ENCODE measurements around the gene TPK1.

DNA sequence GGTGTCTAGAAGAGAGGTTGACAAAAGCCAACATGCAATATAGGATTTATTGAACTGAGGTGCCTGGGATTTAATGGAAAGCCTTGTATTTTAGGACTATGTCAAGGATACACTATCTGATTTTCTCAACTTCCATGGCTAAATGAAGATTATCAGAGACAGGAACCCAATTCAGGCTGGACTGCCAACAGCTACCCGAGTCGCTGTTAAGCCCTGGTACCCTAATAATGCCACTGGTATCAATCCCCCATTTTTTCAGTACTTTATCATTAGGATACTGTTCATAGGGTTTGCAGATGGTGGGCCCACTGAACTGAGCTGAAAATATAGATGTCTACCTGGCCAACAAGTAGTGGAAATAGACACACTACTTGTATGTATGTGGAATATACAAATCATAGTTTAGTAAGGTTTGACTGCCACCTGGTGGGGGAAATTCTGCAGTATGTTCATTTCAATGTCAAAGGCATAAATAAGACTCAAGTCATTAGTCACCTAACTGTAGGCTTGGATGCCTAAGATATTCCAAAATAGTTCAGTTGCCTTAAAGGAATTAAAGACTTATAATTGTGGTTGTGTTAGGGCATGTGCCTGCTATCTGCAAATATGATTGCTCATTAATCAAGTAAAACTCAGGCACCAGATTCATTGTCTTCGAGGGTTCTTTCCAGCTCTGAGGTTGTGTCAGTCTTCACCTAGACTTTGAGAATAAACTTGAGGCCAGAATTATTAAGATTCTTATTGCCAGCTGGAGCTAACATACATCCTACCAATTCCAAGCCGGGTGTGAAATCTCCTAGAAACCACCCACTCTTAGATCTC is 398.3 kb downstream of the TPK1 start:
- TF ChIP-seq POLR2AphosphoS5 (IDR thresholded peaks at IDR 0.05; ENCODE audit: low read depth, low read length), result no peak
- no peak for TF ChIP-seq TAF1 (IDR thresholded peaks at IDR 0.05; ENCODE audit: borderline replicate concordance, low read depth, low read length)
- no peak for TF ChIP-seq POLR2A (IDR thresholded peaks at IDR 0.05; ENCODE audit: low read depth, low read length)

All from GM12892 (cell line).